ENCODE data around the gene ADPRM.

GRCh38 chr17:10702574-10702973 lies 5.2 kb downstream of the ADPRM start:
- TF ChIP-seq, protein P1, sequence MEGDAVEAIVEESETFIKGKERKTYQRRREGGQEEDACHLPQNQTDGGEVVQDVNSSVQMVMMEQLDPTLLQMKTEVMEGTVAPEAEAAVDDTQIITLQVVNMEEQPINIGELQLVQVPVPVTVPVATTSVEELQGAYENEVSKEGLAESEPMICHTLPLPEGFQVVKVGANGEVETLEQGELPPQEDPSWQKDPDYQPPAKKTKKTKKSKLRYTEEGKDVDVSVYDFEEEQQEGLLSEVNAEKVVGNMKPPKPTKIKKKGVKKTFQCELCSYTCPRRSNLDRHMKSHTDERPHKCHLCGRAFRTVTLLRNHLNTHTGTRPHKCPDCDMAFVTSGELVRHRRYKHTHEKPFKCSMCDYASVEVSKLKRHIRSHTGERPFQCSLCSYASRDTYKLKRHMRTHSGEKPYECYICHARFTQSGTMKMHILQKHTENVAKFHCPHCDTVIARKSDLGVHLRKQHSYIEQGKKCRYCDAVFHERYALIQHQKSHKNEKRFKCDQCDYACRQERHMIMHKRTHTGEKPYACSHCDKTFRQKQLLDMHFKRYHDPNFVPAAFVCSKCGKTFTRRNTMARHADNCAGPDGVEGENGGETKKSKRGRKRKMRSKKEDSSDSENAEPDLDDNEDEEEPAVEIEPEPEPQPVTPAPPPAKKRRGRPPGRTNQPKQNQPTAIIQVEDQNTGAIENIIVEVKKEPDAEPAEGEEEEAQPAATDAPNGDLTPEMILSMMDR (IDR thresholded peaks at IDR 0.05; ENCODE audit: low read depth, low read length, missing input control) = no peak
- no peak for TF ChIP-seq MAX (IDR thresholded peaks at IDR 0.05)
- TF ChIP-seq, protein P2, sequence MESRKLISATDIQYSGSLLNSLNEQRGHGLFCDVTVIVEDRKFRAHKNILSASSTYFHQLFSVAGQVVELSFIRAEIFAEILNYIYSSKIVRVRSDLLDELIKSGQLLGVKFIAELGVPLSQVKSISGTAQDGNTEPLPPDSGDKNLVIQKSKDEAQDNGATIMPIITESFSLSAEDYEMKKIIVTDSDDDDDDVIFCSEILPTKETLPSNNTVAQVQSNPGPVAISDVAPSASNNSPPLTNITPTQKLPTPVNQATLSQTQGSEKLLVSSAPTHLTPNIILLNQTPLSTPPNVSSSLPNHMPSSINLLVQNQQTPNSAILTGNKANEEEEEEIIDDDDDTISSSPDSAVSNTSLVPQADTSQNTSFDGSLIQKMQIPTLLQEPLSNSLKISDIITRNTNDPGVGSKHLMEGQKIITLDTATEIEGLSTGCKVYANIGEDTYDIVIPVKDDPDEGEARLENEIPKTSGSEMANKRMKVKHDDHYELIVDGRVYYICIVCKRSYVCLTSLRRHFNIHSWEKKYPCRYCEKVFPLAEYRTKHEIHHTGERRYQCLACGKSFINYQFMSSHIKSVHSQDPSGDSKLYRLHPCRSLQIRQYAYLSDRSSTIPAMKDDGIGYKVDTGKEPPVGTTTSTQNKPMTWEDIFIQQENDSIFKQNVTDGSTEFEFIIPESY (IDR thresholded peaks at IDR 0.05) = no peak
- TF ChIP-seq EGR1 (IDR thresholded peaks at IDR 0.05; ENCODE audit: low read depth in 2 of 2) = no peak
- no peak for TF ChIP-seq FOXA1 (IDR thresholded peaks at IDR 0.05)
- TF ChIP-seq, protein P3, sequence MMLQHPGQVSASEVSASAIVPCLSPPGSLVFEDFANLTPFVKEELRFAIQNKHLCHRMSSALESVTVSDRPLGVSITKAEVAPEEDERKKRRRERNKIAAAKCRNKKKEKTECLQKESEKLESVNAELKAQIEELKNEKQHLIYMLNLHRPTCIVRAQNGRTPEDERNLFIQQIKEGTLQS (IDR thresholded peaks at IDR 0.05) = no peak
- TF ChIP-seq RAD21 (IDR thresholded peaks at IDR 0.05) = no peak
- TF ChIP-seq HNF4G (IDR thresholded peaks at IDR 0.05) = no peak
- TF ChIP-seq GABPA (IDR thresholded peaks at IDR 0.05 in 1 of 2, conservative IDR thresholded peaks at IDR 0.05 in 1 of 2) = no peak
- TF ChIP-seq SP1 (IDR thresholded peaks at IDR 0.05) = no peak

All from liver (tissue), 3 donors.